ENCODE measurements around the gene TTC23L. TPM values are rescaled to one million over a fixed set of nuclear protein-coding genes. Genes with fewer than 3 reads are reported as not detected.
A peak's percentile ranks its signal among the peaks of the same experiment; 100 is the strongest.

The TTC23L gene
- total and polyA plus RNA-seq, 2 experiments from 2014 or later, result 2.2 to 2.3 TPM

DNA sequence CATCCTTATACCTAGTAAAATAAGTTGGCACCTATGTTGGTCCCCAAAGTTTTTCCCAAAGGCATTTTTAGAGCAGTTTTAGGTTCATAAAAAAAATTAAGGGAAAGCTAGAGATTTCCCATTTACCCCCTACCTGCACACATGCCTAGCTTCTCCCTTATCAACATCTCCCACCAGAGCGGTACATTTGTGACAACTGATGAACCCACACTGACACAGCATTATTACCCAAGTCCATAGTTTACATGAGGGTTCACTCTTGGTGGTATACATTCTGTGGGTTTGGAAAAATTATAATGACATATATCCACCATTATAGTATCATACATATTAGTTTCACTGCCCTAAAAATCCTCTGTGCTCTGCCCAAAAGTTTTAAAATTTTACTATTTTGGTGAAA lies 64.3 kb downstream of the TTC23L start (continued):
- TF ChIP-seq CTCF (conservative IDR thresholded peaks at IDR 0.05; ENCODE audit: low read depth in 2 of 2), result no peak
- TF ChIP-seq REST (IDR thresholded peaks at IDR 0.05; ENCODE audit: unreplicated experiment), result no peak

GRCh38 chr5:34905564-34905963 lies 66.6 kb downstream of the TTC23L start:
- TF ChIP-seq CTCF (conservative IDR thresholded peaks at IDR 0.05; ENCODE audit: low read depth in 2 of 2) (peak; percentile 61 to 71), JUNB (IDR thresholded peaks at IDR 0.05; ENCODE audit: unreplicated experiment) (no peak)
- Mint-ChIP-seq H3K9me3 (no peaks in the 10 kb centered on the region), H3K27ac (no peak overlapping the region), H3K4me3 (no peak overlapping the region), H3K27me3 (ENCODE audit: insufficient read depth, low read depth, poor library complexity) (peaks cover 3% of the 10 kb centered on the region), H3K36me3 (ENCODE audit: low read depth) (peaks cover 46% of the 10 kb centered on the region), H3K4me1 (peaks cover 2% of the 10 kb centered on the region; the same call in 1 of the 3 replicates)
- Histone ChIP-seq H3K79me2 (replicated peaks; ENCODE audit: insufficient read depth) (no peaks in the 10 kb centered on the region), H3K4me1 (ENCODE audit: insufficient read depth) (no peaks in the 10 kb centered on the region), H3K9me2 (ENCODE audit: insufficient read depth) (no peaks in the 10 kb centered on the region), H3K4me2 (no peak overlapping the region), H4K20me1 (replicated peaks; ENCODE audit: insufficient read depth) (no peaks in the 10 kb centered on the region), H3F3A (replicated peaks; ENCODE audit: low read depth) (no peaks in the 10 kb centered on the region; the same call in 1 of the 2 replicates), H3K27ac (ENCODE audit: low read depth) (peak overlapping the region; percentile 68; the same call in 1 of the 2 replicates), H3K36me3 (ENCODE audit: insufficient read depth) (peaks cover 28% of the 10 kb centered on the region; the same call in 1 of the 2 replicates), H2AFZ (no peak overlapping the region), H3K4me3 (no peak overlapping the region), H3K27me3 (ENCODE audit: insufficient read depth) (no peaks in the 10 kb centered on the region)
- peak; percentile 34; the same call in 1 of the 3 replicates for ATAC-seq
- DNase-seq (ENCODE audit: low spot score), result peak; percentile 46

DNA sequence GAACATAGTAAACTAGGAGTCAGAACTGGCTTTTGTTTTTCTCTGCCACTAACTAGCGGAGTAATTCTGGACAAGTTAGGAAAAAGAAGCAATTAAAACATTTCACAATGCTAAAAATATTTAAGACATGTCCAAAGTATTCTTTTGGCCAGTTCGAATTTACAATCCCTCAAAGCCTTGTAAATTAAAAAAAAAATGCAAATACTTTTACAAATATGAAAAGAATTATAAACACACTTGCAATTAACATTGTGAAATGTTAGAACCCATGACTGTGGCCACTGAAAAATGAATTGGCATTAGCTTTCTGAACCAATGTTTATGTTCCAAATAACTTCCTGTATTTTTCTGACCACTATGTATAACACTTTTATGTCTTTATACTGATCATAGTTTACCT lies 74.1 kb downstream of the TTC23L start:
- peaks cover 41% of the 10 kb centered on the region; the same call in 1 of the 2 replicates for H3K36me3 ChIP-seq (ENCODE audit: insufficient read depth)
- Mint-ChIP-seq H3K27me3 (ENCODE audit: insufficient read depth, low read depth, poor library complexity) (peaks cover 2% of the 10 kb centered on the region), H3K27ac (no peak overlapping the region), H3K9me3 (no peaks in the 10 kb centered on the region), H3K36me3 (ENCODE audit: low read depth) (peaks cover 59% of the 10 kb centered on the region), H3K4me1 (peaks cover 22% of the 10 kb centered on the region), H3K4me3 (no peak overlapping the region; the same call in 2 of the 3 replicates)
- no peak overlapping the region for H3K27ac ChIP-seq (ENCODE audit: low read depth)
- no peaks in the 10 kb centered on the region for H3K9me2 ChIP-seq (ENCODE audit: insufficient read depth)
- 0 out of 2 replicates have a peak, but pooled peaks cover 10% of the 10 kb centered on the region for H3F3A ChIP-seq (replicated peaks; ENCODE audit: low read depth)
- H4K20me1 ChIP-seq (replicated peaks; ENCODE audit: insufficient read depth), result peaks cover 20% of the 10 kb centered on the region
- H3K27me3 ChIP-seq (ENCODE audit: insufficient read depth), result no peaks in the 10 kb centered on the region
- DNase-seq (ENCODE audit: low spot score) (no peak), ATAC-seq (no peak)
- H3K4me2 ChIP-seq, result no peak overlapping the region
- peaks cover 66% of the 10 kb centered on the region for H3K79me2 ChIP-seq (replicated peaks; ENCODE audit: insufficient read depth)
- H2AFZ ChIP-seq, result no peak overlapping the region
- H3K4me3 ChIP-seq, result no peak overlapping the region
- peaks cover 21% of the 10 kb centered on the region for H3K4me1 ChIP-seq (ENCODE audit: insufficient read depth)
- TF ChIP-seq ZNF462 (CRISPR knock-in tag; IDR thresholded peaks at IDR 0.05), result no peak
- no peak for TF ChIP-seq EZH2phosphoT487 (IDR thresholded peaks at IDR 0.05; ENCODE audit: unreplicated experiment)
